H9 (cell line): Measurements from ENCODE around the gene FARP2. TPM values are rescaled to one million over a fixed set of nuclear protein-coding genes. Genes with fewer than 3 reads are reported as not detected.

Experiments used
- DNase-seq: peaks from one replicate; pipeline ENCODE4 v3.0.0-alpha.2; 2017
- H2AFZ ChIP-seq: one replicate; pipeline ENCODE4 v1.6.1; 2013; ENCODE audit warnings: mild to moderate bottlenecking, low read length, control low read depth, moderate library complexity
- H2AK5ac ChIP-seq: 2 replicates; pipeline ENCODE4 v1.6.1; 2013; ENCODE audit warnings: low read length, control low read depth, mixed read lengths; ENCODE audit not compliant: insufficient read length
- H2BK120ac ChIP-seq: one replicate; pipeline ENCODE4 v1.6.1; 2013; ENCODE audit warnings: low read depth, mild to moderate bottlenecking, low read length, control low read depth, inconsistent platforms; ENCODE audit not compliant: poor library complexity, severe bottlenecking
- H2BK12ac ChIP-seq: 2 replicates; pipeline ENCODE4 v1.6.1; 2013; ENCODE audit warnings: low read length, control low read depth, mixed read lengths, low read depth; ENCODE audit not compliant: insufficient read length
- H2BK15ac ChIP-seq: 2 replicates; pipeline ENCODE4 v1.6.1; 2013; ENCODE audit warnings: low read depth, low read length, control low read depth
- H2BK20ac ChIP-seq: one replicate; pipeline ENCODE4 v1.6.1; 2013; ENCODE audit warnings: low read depth, mild to moderate bottlenecking, low read length, control low read depth, inconsistent platforms; ENCODE audit not compliant: poor library complexity, severe bottlenecking
- H2BK5ac ChIP-seq: 2 replicates; pipeline ENCODE4 v1.6.1; 2013; ENCODE audit warnings: low read length, control low read depth, mixed read lengths; ENCODE audit not compliant: insufficient read length
- H3K14ac ChIP-seq: 2 replicates; pipeline ENCODE4 v1.6.1; 2013; ENCODE audit warnings: low read length, control low read depth; ENCODE audit not compliant: insufficient read depth
- H3K18ac ChIP-seq: 2 replicates; pipeline ENCODE4 v1.6.1; 2013; ENCODE audit warnings: low read depth, mild to moderate bottlenecking, mixed read lengths, low read length, control low read depth; ENCODE audit not compliant: insufficient read length
- H3K23ac ChIP-seq: 2 replicates; pipeline ENCODE4 v1.6.1; 2013; ENCODE audit warnings: low read length, control low read depth, mixed read lengths, low read depth; ENCODE audit not compliant: insufficient read length
- H3K23me2 ChIP-seq: 2 replicates; pipeline ENCODE4 v1.6.1; 2013; ENCODE audit warnings: low read depth, mild to moderate bottlenecking, mixed read lengths, low read length, control low read depth; ENCODE audit not compliant: insufficient read length, poor library complexity, severe bottlenecking
- H3K27ac ChIP-seq: 2 replicates; pipeline ENCODE4 v1.5.1; 2013; ENCODE audit warnings: low read length, control low read depth, mixed read lengths, low read depth; ENCODE audit not compliant: insufficient read length
- H3K27me3 ChIP-seq: 2 replicates; pipeline ENCODE4 v1.6.1; 2013; ENCODE audit warnings: low read length, control low read depth, inconsistent platforms; ENCODE audit not compliant: insufficient read depth
- H3K4ac ChIP-seq: 2 replicates; pipeline ENCODE4 v1.6.1; 2013; ENCODE audit warnings: low read depth, mild to moderate bottlenecking, control low read depth, inconsistent platforms, low read length, moderate library complexity
- H3K4me1 ChIP-seq: 2 replicates; pipeline ENCODE4 v1.6.1; 2013; ENCODE audit warnings: low read length, control low read depth, inconsistent platforms; ENCODE audit not compliant: insufficient read depth
- H3K4me2 ChIP-seq: 2 replicates; pipeline ENCODE4 v1.6.1; 2013; ENCODE audit warnings: low read length, control low read depth, mixed read lengths; ENCODE audit not compliant: insufficient read length, insufficient read depth
- H3K56ac ChIP-seq: 2 replicates; pipeline ENCODE4 v1.6.1; 2013; ENCODE audit warnings: low read depth, mild to moderate bottlenecking, mixed read lengths, low read length, control low read depth; ENCODE audit not compliant: insufficient read length
- H3K79me1 ChIP-seq: 2 replicates; pipeline ENCODE4 v1.6.1; 2013; ENCODE audit warnings: low read depth, mild to moderate bottlenecking, moderate library complexity, low read length, control low read depth, inconsistent platforms; ENCODE audit not compliant: insufficient read depth, poor library complexity, severe bottlenecking
- H3K79me2 ChIP-seq: 2 replicates; pipeline ENCODE4 v1.6.1; 2013; ENCODE audit warnings: low read length, control low read depth, inconsistent platforms; ENCODE audit not compliant: insufficient read depth
- H3K9ac ChIP-seq: 2 replicates; pipeline ENCODE4 v1.6.1; 2013; ENCODE audit warnings: low read length, control low read depth, mixed read lengths; ENCODE audit not compliant: insufficient read length; ENCODE audit errors: extremely low read depth
- H3K9me3 ChIP-seq: one replicate; pipeline ENCODE4 v1.6.1; 2013; ENCODE audit warnings: low read depth, low read length, inconsistent platforms; ENCODE audit not compliant: control insufficient read depth
- H3T11ph ChIP-seq: one replicate; pipeline ENCODE4 v1.6.1; 2013; ENCODE audit warnings: mild to moderate bottlenecking, low read length, control low read depth, inconsistent platforms
- H4K20me1 ChIP-seq: one replicate; pipeline ENCODE4 v1.6.1; 2013; ENCODE audit not compliant: control insufficient read depth, insufficient read length, insufficient read depth
- H4K5ac ChIP-seq: 2 replicates; pipeline ENCODE4 v1.6.1; 2013; ENCODE audit warnings: low read depth, mild to moderate bottlenecking, mixed read lengths, low read length, control low read depth; ENCODE audit not compliant: insufficient read length
- H4K8ac ChIP-seq: replicated peaks from 2 replicates; pipeline ENCODE4 v1.6.1; 2013; ENCODE audit warnings: low read length, control low read depth, mixed read lengths, low read depth; ENCODE audit not compliant: insufficient read length
- H4K91ac ChIP-seq: 2 replicates; pipeline ENCODE4 v1.6.1; 2013; ENCODE audit warnings: low read depth, mild to moderate bottlenecking, moderate library complexity, mixed read lengths, low read length, control low read depth; ENCODE audit not compliant: insufficient read length
- H3K27ac Mint-ChIP-seq, 3 experiments: 2 replicates in 2 of 3; 3 replicates in 1 of 3; pipeline ENCODE4 v1.8.0; 2020 to 2021; ENCODE audit warnings: mixed read lengths in 3 of 3, mild to moderate bottlenecking in 1 of 3, moderate library complexity in 1 of 3
- H3K27me3 Mint-ChIP-seq: 2 replicates; pipeline ENCODE4 v1.8.0; 2021; ENCODE audit warnings: low read depth, mild to moderate bottlenecking, moderate library complexity, mixed read lengths
- H3K36me3 Mint-ChIP-seq, 3 experiments: 2 replicates in 2 of 3; 3 replicates in 1 of 3; pipeline ENCODE4 v1.8.0; 2020 to 2021; ENCODE audit warnings: low read depth in 3 of 3, mixed read lengths in 3 of 3; ENCODE audit not compliant: insufficient read depth in 1 of 3
- H3K4me1 Mint-ChIP-seq, 2 experiments: 2 replicates each; pipeline ENCODE4 v1.8.0; 2020; ENCODE audit warnings: mixed read lengths in 2 of 2
- H3K4me3 Mint-ChIP-seq, 2 experiments: 2 replicates in 1 of 2; 3 replicates in 1 of 2; pipeline ENCODE4 v1.8.0; 2020 to 2021; ENCODE audit warnings: mild to moderate bottlenecking in 2 of 2, mixed read lengths in 2 of 2, moderate library complexity in 1 of 2
- H3K9me3 Mint-ChIP-seq, 2 experiments: 2 replicates in 1 of 2; 3 replicates in 1 of 2; pipeline ENCODE4 v1.8.0; 2020; ENCODE audit warnings: mild to moderate bottlenecking in 2 of 2, mixed read lengths in 2 of 2, moderate library complexity in 1 of 2
- WGBS: extraction: QIAGEN DNeasy Blood & Tissue Kit; methylation state at CpG from one replicate; pipeline ENCODE4 v1.1.7; 2013; ENCODE audit warnings: missing lambda C conversion rate, low lambda C conversion rate, mixed read lengths; ENCODE audit not compliant: insufficient read length; ENCODE audit errors: extremely low coverage; 5-methylcytosine and 5-hydroxymethylcytosine counted together
- total RNA-seq: library from RNA; stranded (reverse); gene quantifications from 2 replicates; pipeline ENCODE4 v1.2.1, GENCODE V29; 2021
- TF ChIP-seq, protein P1 (sequence below): fragments of 200-600 bp; sonication (generic); conservative IDR thresholded peaks from 3 replicates; pipeline ENCODE4 v1.8.0; 2021; ENCODE audit warnings: antibody characterized with exemption, mild to moderate bottlenecking

The FARP2 gene
- total RNA-seq, 1 experiment from 2014 or later, result 33.9 TPM

DNA sequence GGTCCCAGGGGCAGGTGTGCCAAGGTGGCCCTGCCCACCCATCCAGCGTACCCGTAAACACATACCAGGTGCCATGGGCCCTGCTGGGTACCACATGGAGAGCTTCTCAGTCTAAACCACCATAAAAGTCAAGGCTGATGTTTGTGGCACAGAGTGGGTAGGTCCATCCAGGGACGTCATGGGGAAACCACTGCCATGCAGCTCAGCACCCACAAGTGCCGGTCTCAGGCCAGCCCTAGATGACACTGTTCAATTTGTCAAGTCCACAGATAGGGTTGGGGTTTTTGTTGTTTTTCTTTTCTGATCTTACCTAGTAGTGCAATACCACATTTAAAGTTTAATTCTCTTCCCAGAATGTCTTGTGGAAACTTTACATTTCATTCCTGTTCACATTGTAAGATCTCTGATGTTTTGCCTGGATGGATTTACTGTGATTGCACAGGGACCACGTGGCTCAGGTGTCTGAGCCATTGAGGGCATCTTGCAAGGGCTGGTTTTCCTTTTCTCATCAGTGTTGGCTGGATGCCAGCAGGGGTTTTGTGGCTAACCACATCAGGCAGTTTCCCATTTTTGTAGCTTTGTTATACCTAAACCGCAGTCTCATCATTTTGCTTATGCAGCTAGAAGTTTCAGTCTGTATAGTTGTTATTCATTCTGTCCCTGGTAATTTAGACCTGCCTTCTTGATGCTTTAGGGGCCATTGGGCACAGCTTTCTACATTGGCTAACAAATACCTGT lies 87.6 kb downstream of the FARP2 start:
- Histone ChIP-seq H3K4me1 (no peaks in the 10 kb centered on the region), H3K4ac (no peak overlapping the region), H3K14ac (no peak overlapping the region), H3K79me1 (no peaks in the 10 kb centered on the region), H3K23ac (no peak overlapping the region), H2AK5ac (no peak overlapping the region), H3K9me3 (no peaks in the 10 kb centered on the region), H2BK120ac (no peak overlapping the region), H4K20me1 (no peaks in the 10 kb centered on the region), H3K56ac (no peak overlapping the region), H4K8ac (no peak overlapping the region), H2BK5ac (no peak overlapping the region), H3K27me3 (no peaks in the 10 kb centered on the region), H3K79me2 (no peaks in the 10 kb centered on the region), H2AFZ (no peak overlapping the region), H2BK15ac (no peak overlapping the region), H4K91ac (no peak overlapping the region), H3K23me2 (no peaks in the 10 kb centered on the region), H3K27ac (no peak overlapping the region), H3K9ac (no peak overlapping the region), H3T11ph (no peak overlapping the region), H2BK20ac (no peak overlapping the region), H2BK12ac (no peak overlapping the region), H3K18ac (no peak overlapping the region), H4K5ac (no peak overlapping the region), H3K4me2 (no peak overlapping the region)
- no peak overlapping the region for H3K4me3 Mint-ChIP-seq
- peaks cover 9 to 28% (median 11%) of the 10 kb centered on the region in 3 experiments; a peak in 5 of 7 replicates for H3K36me3 Mint-ChIP-seq
- H3K9me3 Mint-ChIP-seq, result no peaks in the 10 kb centered on the region
- WGBS, result no CpG with 5 or more reads among the region's 6 CpGs
- TF ChIP-seq, protein P1, sequence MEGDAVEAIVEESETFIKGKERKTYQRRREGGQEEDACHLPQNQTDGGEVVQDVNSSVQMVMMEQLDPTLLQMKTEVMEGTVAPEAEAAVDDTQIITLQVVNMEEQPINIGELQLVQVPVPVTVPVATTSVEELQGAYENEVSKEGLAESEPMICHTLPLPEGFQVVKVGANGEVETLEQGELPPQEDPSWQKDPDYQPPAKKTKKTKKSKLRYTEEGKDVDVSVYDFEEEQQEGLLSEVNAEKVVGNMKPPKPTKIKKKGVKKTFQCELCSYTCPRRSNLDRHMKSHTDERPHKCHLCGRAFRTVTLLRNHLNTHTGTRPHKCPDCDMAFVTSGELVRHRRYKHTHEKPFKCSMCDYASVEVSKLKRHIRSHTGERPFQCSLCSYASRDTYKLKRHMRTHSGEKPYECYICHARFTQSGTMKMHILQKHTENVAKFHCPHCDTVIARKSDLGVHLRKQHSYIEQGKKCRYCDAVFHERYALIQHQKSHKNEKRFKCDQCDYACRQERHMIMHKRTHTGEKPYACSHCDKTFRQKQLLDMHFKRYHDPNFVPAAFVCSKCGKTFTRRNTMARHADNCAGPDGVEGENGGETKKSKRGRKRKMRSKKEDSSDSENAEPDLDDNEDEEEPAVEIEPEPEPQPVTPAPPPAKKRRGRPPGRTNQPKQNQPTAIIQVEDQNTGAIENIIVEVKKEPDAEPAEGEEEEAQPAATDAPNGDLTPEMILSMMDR, result no peak
- no peak for DNase-seq
- no peaks in the 10 kb centered on the region for H3K4me1 Mint-ChIP-seq
- no peak overlapping the region for H3K27ac Mint-ChIP-seq
- no peaks in the 10 kb centered on the region for H3K27me3 Mint-ChIP-seq
